ENCODE measurements around the gene NCF4.

GRCh38 chr22:36879775-36880174 is 19.0 kb downstream of the NCF4 start:
- TF ChIP-seq EZH2 (IDR thresholded peaks at IDR 0.05; ENCODE audit: borderline replicate concordance, low read length) (no peak), CTCF (conservative IDR thresholded peaks at IDR 0.05 in 1 of 2, IDR thresholded peaks at IDR 0.05 in 1 of 2; ENCODE audit: extremely low read depth in 1 of 2, insufficient read depth in 1 of 2, low read depth in 1 of 2, low read length in 2 of 2) (no peak)

Data from mammary epithelial cell (primary cell).